GM21381 (cell line): ENCODE measurements around the gene PLA2G2F.

ENCODE experiments used
- ATAC-seq: cut with Tn5 transposase; IDR thresholded peaks from one replicate; pipeline ENCODE4 v1.9.1; 2021; ENCODE audit warnings: mild to moderate bottlenecking, moderate library complexity; ENCODE audit not compliant: unreplicated experiment

Gene PLA2G2F

GRCh38 chr1:20141001-20141400, 1.9 kb downstream of the PLA2G2F start:
- no peak for ATAC-seq

- no peak for ATAC-seq
Observed at GRCh38 chr1:20141466-20141865, 2.3 kb downstream of the PLA2G2F start.

GRCh38 chr1:20142001-20142710, 3.0 kb downstream of the PLA2G2F start:
- ATAC-seq: no peak

- ATAC-seq: no peak
Observed at GRCh38 chr1:20143318-20143717, 4.2 kb downstream of the PLA2G2F start.

- ATAC-seq: no peak
Observed at GRCh38 chr1:20143734-20144565, 4.8 kb downstream of the PLA2G2F start.

- ATAC-seq: no peak
Observed at GRCh38 chr1:20147846-20148570, 8.9 kb downstream of the PLA2G2F start.

- no peak for ATAC-seq
Observed at GRCh38 chr1:20148571-20149500, 9.7 kb downstream of the PLA2G2F start.

- no peak for ATAC-seq
Observed at GRCh38 chr1:20149601-20150325, 10.6 kb downstream of the PLA2G2F start.

- no peak for ATAC-seq
Observed at GRCh38 chr1:20150326-20150705, 11.2 kb downstream of the PLA2G2F start.

- no peak for ATAC-seq
Observed at GRCh38 chr1:20150969-20151368, 11.8 kb downstream of the PLA2G2F start.

- ATAC-seq: no peak
Observed at GRCh38 chr1:20151906-20152598, 12.9 kb downstream of the PLA2G2F start.

- no peak for ATAC-seq
Observed at GRCh38 chr1:20152599-20152930, 13.4 kb downstream of the PLA2G2F start.

GRCh38 chr1:20153000-20153418, 13.9 kb downstream of the PLA2G2F start:
- no peak for ATAC-seq

- ATAC-seq: no peak
Observed at GRCh38 chr1:20154301-20154831, 15.2 kb downstream of the PLA2G2F start.

GRCh38 chr1:20158358-20159070, 19.4 kb downstream of the PLA2G2F start:
- no peak for ATAC-seq

- no peak for ATAC-seq
Observed at GRCh38 chr1:20160034-20160433, 20.9 kb downstream of the PLA2G2F start.

- ATAC-seq: no peak
Observed at GRCh38 chr1:20164694-20165202, 25.6 kb downstream of the PLA2G2F start.

GRCh38 chr1:20165522-20165951, 26.4 kb downstream of the PLA2G2F start:
- no peak for ATAC-seq
